HepG2 (cell line): ENCODE results near the gene GPR137. TPM values are rescaled to one million over a fixed set of nuclear protein-coding genes. Genes with fewer than 3 reads are reported as not detected.

ENCODE experiments used
- ARHGAP35 ChIP-seq: sonication (generic); formaldehyde crosslinking; IDR thresholded peaks from 2 replicates; pipeline ENCODE4 v1.9.0; 2022; ENCODE audit warnings: mild to moderate bottlenecking, inconsistent platforms, moderate library complexity, missing genetic modification reagents, borderline replicate concordance
- ATF1 ChIP-seq: IDR thresholded peaks from 2 replicates; pipeline ENCODE4 v1.6.1; 2016; ENCODE audit warnings: mild to moderate bottlenecking, control low read depth
- CREBL2 ChIP-seq: sonication (generic); formaldehyde crosslinking; IDR thresholded peaks from 2 replicates; pipeline ENCODE4 v1.8.1; 2023; ENCODE audit warnings: missing genetic modification reagents, mild to moderate bottlenecking, borderline replicate concordance
- DMAP1 ChIP-seq: IDR thresholded peaks from 2 replicates; pipeline ENCODE4 v1.6.1; 2016
- DPF2 ChIP-seq: sonication (generic); formaldehyde crosslinking; IDR thresholded peaks from 2 replicates; pipeline ENCODE4 v1.4.0; 2020; ENCODE audit warnings: mild to moderate bottlenecking, low read depth, missing genetic modification reagents, borderline replicate concordance
- HINFP ChIP-seq: sonication (generic); formaldehyde crosslinking; IDR thresholded peaks from 2 replicates; pipeline ENCODE4 v1.4.0; 2020; ENCODE audit warnings: low read depth, mild to moderate bottlenecking, missing genetic modification reagents
- KMT2A ChIP-seq: sonication (generic); formaldehyde crosslinking; IDR thresholded peaks from 2 replicates; pipeline ENCODE4 v1.4.0; 2020; ENCODE audit warnings: missing genetic modification reagents
- MED8 ChIP-seq: sonication (generic); formaldehyde crosslinking; IDR thresholded peaks from 2 replicates; pipeline ENCODE4 v1.8.1; 2023; ENCODE audit warnings: mild to moderate bottlenecking, missing genetic modification reagents; ENCODE audit not compliant: insufficient replicate concordance
- NFE2L2 ChIP-seq: fragments of 150-350 bp; IDR thresholded peaks from 2 replicates; pipeline ENCODE4 v1.6.1; 2014; ENCODE audit warnings: low read length
- PRMT3 ChIP-seq: sonication (generic); formaldehyde crosslinking; IDR thresholded peaks from 2 replicates; pipeline ENCODE4 v1.8.1; 2022; ENCODE audit warnings: low read depth, mild to moderate bottlenecking, moderate library complexity, missing genetic modification reagents, borderline replicate concordance
- SATB2 ChIP-seq: sonication (generic); formaldehyde crosslinking; IDR thresholded peaks from 2 replicates; pipeline ENCODE4 v1.5.0; 2020; ENCODE audit warnings: missing genetic modification reagents
- SIX4 ChIP-seq: sonication (generic); formaldehyde crosslinking; IDR thresholded peaks from 2 replicates; pipeline ENCODE4 v1.4.0; 2020; ENCODE audit warnings: missing genetic modification reagents
- SOX6 ChIP-seq, 2 experiments: fragments of 450-650 bp in 1 of 2; sonication (generic) in 1 of 2; formaldehyde crosslinking in 1 of 2; IDR thresholded peaks; 2 replicates each; pipeline versions ENCODE4 v1.4.0 to v1.6.1; 2017 to 2020; ENCODE audit warnings: antibody characterized with exemption in 1 of 2, mild to moderate bottlenecking in 1 of 2, missing genetic modification reagents in 1 of 2
- TCF7 ChIP-seq: sonication (generic); IDR thresholded peaks from 2 replicates; pipeline ENCODE4 v1.6.1; 2016; ENCODE audit warnings: antibody characterized with exemption, low read depth
- TFE3 ChIP-seq: IDR thresholded peaks from 2 replicates; pipeline ENCODE4 v1.6.1; 2016
- ZBTB10 ChIP-seq: sonication (generic); formaldehyde crosslinking; IDR thresholded peaks from 2 replicates; pipeline ENCODE4 v1.4.0; 2020; ENCODE audit warnings: missing genetic modification reagents, borderline replicate concordance
- ZFAT ChIP-seq: sonication (generic); formaldehyde crosslinking; conservative IDR thresholded peaks from 2 replicates; pipeline ENCODE4 v1.8.1; 2023; ENCODE audit warnings: missing genetic modification reagents, inconsistent platforms
- ZNF282 ChIP-seq: fragments of 450-650 bp; IDR thresholded peaks from 2 replicates; pipeline ENCODE4 v1.6.1; 2018; ENCODE audit not compliant: partially characterized antibody
- ZNF496 ChIP-seq: sonication (generic); formaldehyde crosslinking; IDR thresholded peaks from 2 replicates; pipeline ENCODE4 v1.8.1; 2023; ENCODE audit warnings: mild to moderate bottlenecking, moderate library complexity, missing genetic modification reagents; ENCODE audit not compliant: insufficient replicate concordance
- ZNF513 ChIP-seq: sonication (generic); formaldehyde crosslinking; conservative IDR thresholded peaks from 2 replicates; pipeline ENCODE4 v1.5.0; 2020; ENCODE audit warnings: missing genetic modification reagents
- ZSCAN31 ChIP-seq: sonication (generic); formaldehyde crosslinking; IDR thresholded peaks from 2 replicates; pipeline ENCODE4 v1.5.0; 2020; ENCODE audit warnings: low read depth, mild to moderate bottlenecking, missing genetic modification reagents
- polyA plus RNA-seq, 8 experiments: library from polyadenylated mRNA; depleted of rRNA in 3 of 8; stranded (reverse) in 7 of 8; unstranded in 1 of 8; fragments of >200 nt; fragmentation: Illumina TruSeq in 4 of 8; extraction: Trizol in 4 of 8; gene quantifications; 2 replicates each; pipeline versions ENCODE4 v1.2.1 to v1.2.3, GENCODE V29; 2011 to 2016; ENCODE audit warnings: low read depth in 4 of 8, missing spikeins in 1 of 8, mixed read lengths in 1 of 8; ENCODE audit not compliant: insufficient read depth in 1 of 8
- total RNA-seq, 5 experiments: library from RNA; depleted of rRNA; stranded (reverse); fragments of >200 nt; fragmentation: Illumina TruSeq; extraction: Trizol; gene quantifications; 2 replicates each; pipeline ENCODE4 v1.2.3, GENCODE V29; 2016; ENCODE audit warnings: low read depth in 1 of 5

Gene GPR137
- total and polyA plus RNA-seq, 2 of the 13 experiments (the other 11 are each of a cell fraction or from before 2014, with no cell fraction given), result 8.5 to 13.2 TPM

GRCh38 chr11:64269540-64270220 lies 16.0 kb upstream of the GPR137 start (continued):
- TF ChIP-seq TFE3 (CRISPR knock-in tag) (peak; percentile 30; the same call in 1 of the 2 replicates), DMAP1 (CRISPR knock-in tag) (peak; percentile 75), SATB2 (0 out of 2 replicates have a peak, but pooled peaks have one; percentile 15), ZBTB10 (CRISPR knock-in tag) (no peak), MED8 (CRISPR knock-in tag) (no peak), KMT2A (CRISPR knock-in tag) (peak; percentile 56; the same call in 1 of the 2 replicates), CREBL2 (CRISPR knock-in tag) (no peak), ZNF282 (no peak), ATF1 (peak; percentile 42), ZNF496 (CRISPR knock-in tag) (no peak), DPF2 (CRISPR knock-in tag) (no peak), ZFAT (CRISPR knock-in tag) (no peak), PRMT3 (CRISPR knock-in tag) (no peak), SOX6 (IDR thresholded peaks at IDR 0.05) (no peak), SOX6 (CRISPR knock-in tag; IDR thresholded peaks at IDR 0.05) (peak; percentile 39; the same call in 1 of the 2 replicates), HINFP (CRISPR knock-in tag) (no peak), NFE2L2 (no peak), ZSCAN31 (CRISPR knock-in tag) (peak; percentile 69; the same call in 1 of the 2 replicates), TCF7 (no peak), ARHGAP35 (0 out of 2 replicates have a peak, but pooled peaks have one; percentile 29), SIX4 (CRISPR knock-in tag) (no peak), ZNF513 (no peak)
